Body of pancreas (tissue), 4 donors: ENCODE results near the gene GINS2. TPM values are rescaled to one million over a fixed set of nuclear protein-coding genes. Genes with fewer than 3 reads are reported as not detected.
A peak's percentile ranks its signal among the peaks of the same experiment; 100 is the strongest.

Experiments used
- ATAC-seq: fragments of 150-250 bp; one replicate; pipeline ENCODE4 v1.9.1; 2016
- DNase-seq, 4 donors: peaks; one replicate each; pipeline ENCODE4 v3.0.0-alpha.2; 2019
- H3K27ac ChIP-seq, 4 donors: fragments of 200-600 bp; sonication (generic); 1 replicate in 3 of 4; 2 replicates in 1 of 4; pipeline versions ENCODE4 v1.5.1 to v1.6.1; 2016 to 2019; ENCODE audit warnings: mild to moderate bottlenecking in 1 of 4, mixed read lengths in 1 of 4, moderate library complexity in 1 of 4
- H3K27me3 ChIP-seq, 2 donors: fragments of 200-600 bp; sonication (generic); one replicate each; pipeline ENCODE4 v1.6.0; 2016; ENCODE audit warnings: mild to moderate bottlenecking in 1 of 2
- H3K36me3 ChIP-seq, 2 donors: fragments of 200-600 bp; sonication (generic); replicated peaks in 1 of 2; 2 replicates each; pipeline ENCODE4 v1.5.1; 2016; ENCODE audit warnings: low read depth in 2 of 2; ENCODE audit not compliant: insufficient read depth in 1 of 2
- H3K4me1 ChIP-seq: fragments of 200-600 bp; sonication (generic); one replicate; pipeline ENCODE4 v1.6.0; 2016
- H3K4me3 ChIP-seq, 2 donors: fragments of 200-600 bp; sonication (generic); 1 replicate in 1 of 2; 2 replicates in 1 of 2; pipeline ENCODE4 v1.5.1; 2016 to 2019
- H3K9me3 ChIP-seq, 3 donors: fragments of 200-600 bp; sonication (generic); 1 replicate in 2 of 3; 2 replicates in 1 of 3; pipeline ENCODE4 v1.5.1; 2016
- CTCF ChIP-seq, 7 experiments: fragments of 450-650 bp in 4 of 7; fragments of 200-600 bp in 3 of 7; sonication (generic) in 3 of 7; IDR thresholded peaks; one replicate each; pipeline ENCODE4 v1.5.1; 2016 to 2019; ENCODE audit warnings: antibody characterized with exemption in 7 of 7
- POLR2A ChIP-seq, 3 donors: fragments of 450-650 bp; IDR thresholded peaks; one replicate each; pipeline ENCODE4 v1.6.1; 2016; ENCODE audit warnings: antibody characterized with exemption in 3 of 3, mild to moderate bottlenecking in 2 of 3
- WGBS, 2 donors: methylation state at CpG; one replicate each; pipeline ENCODE4 v1.1.5; 2017; 5-methylcytosine and 5-hydroxymethylcytosine counted together
- intact Hi-C: fragments of 100-400 bp; cut with DNase I; formaldehyde crosslinking; loops from one replicate; pipeline ENCODE4 v1.15.1; 2023
- small RNA-seq: library from RNA; depleted of rRNA; stranded (forward); fragments of <200 nt; gene quantifications from one replicate; pipeline ENCODE3, GENCODE V24; 2016
- total RNA-seq, 2 donors: library from RNA; depleted of rRNA; stranded (reverse); fragments of >200 nt; gene quantifications; one replicate each; pipeline ENCODE4 v1.1.0, GENCODE V29; 2016

The GINS2 gene
- total RNA-seq, 2 donors from 2014 or later, result 0.26 to 0.33 TPM

- Histone ChIP-seq H3K36me3 (no peaks in the 10 kb centered on the region), H3K9me3 (no peaks in the 10 kb centered on the region), H3K4me3 (no peak overlapping the region), H3K27me3 (no peaks in the 10 kb centered on the region), H3K27ac (peak overlapping the region; percentile 25 to 68 (median 63)), H3K4me1 (peaks cover 82% of the 10 kb centered on the region)
- peak; percentile 47 for ATAC-seq
- no peak for TF ChIP-seq POLR2A (IDR thresholded peaks at IDR 0.05)
- TF ChIP-seq CTCF (IDR thresholded peaks at IDR 0.05), result no peak
- intact Hi-C loops, result no loop called here
- 44 to 47% methylated on average over 8 to 30 of the region's 30 CpGs for WGBS, 2 donors
- DNase-seq, result peak in 2 of 4 donors; percentile 38 to 49
Observed at GRCh38 chr16:85627526-85628264, 61.1 kb downstream of the GINS2 start.

- intact Hi-C loops, result no loop called here
- Histone ChIP-seq H3K4me1 (peaks cover 82% of the 10 kb centered on the region), H3K9me3 (no peaks in the 10 kb centered on the region), H3K27ac (peak overlapping the region in 3 of 4 donors; percentile 60 to 68 (median 66)), H3K4me3 (no peak overlapping the region), H3K36me3 (no peaks in the 10 kb centered on the region), H3K27me3 (no peaks in the 10 kb centered on the region)
- no peak for TF ChIP-seq POLR2A (IDR thresholded peaks at IDR 0.05)
- TF ChIP-seq CTCF (IDR thresholded peaks at IDR 0.05), result no peak
- DNase-seq (no peak), ATAC-seq (no peak)
- WGBS, 2 donors, result 13 to 16% methylated on average over 7 of the region's 8 CpGs
Observed at GRCh38 chr16:85627089-85627488, 61.7 kb downstream of the GINS2 start.

Small RNAs within 50 kb of the gene (small RNA-seq; reads per million reads assigned to genes)
- not detected for gene RN7SL381P

Other genes starting within 250 kb of the GINS2 start
- 100 to 1,000 TPM in 1 of 2 donors, 10 to 100 TPM in 1; 76.5 to 221 TPM for gene GSE1, start 75.6 kb downstream of the GINS2 start, total RNA-seq
- 1 to 10 TPM; 1.0 to 5.9 TPM for gene C16orf74, start 62.1 kb upstream of the GINS2 start, total RNA-seq
- 10 to 100 TPM; 16.3 to 30.7 TPM for gene EMC8, start 110.6 kb upstream of the GINS2 start, total RNA-seq
- gene COX4I1, start 110.7 kb upstream of the GINS2 start, total RNA-seq, result 100 to 1,000 TPM; 259 to 291 TPM
- 1 to 10 TPM; 6.2 to 8.2 TPM for gene IRF8, start 210.2 kb upstream of the GINS2 start, total RNA-seq